ENCODE measurements around the gene GKAP1. TPM values are rescaled to one million over a fixed set of nuclear protein-coding genes. Genes with fewer than 3 reads are reported as not detected.

GKAP1 gene
- total RNA-seq, 1 experiment from 2014 or later: 0.86 TPM

DNA sequence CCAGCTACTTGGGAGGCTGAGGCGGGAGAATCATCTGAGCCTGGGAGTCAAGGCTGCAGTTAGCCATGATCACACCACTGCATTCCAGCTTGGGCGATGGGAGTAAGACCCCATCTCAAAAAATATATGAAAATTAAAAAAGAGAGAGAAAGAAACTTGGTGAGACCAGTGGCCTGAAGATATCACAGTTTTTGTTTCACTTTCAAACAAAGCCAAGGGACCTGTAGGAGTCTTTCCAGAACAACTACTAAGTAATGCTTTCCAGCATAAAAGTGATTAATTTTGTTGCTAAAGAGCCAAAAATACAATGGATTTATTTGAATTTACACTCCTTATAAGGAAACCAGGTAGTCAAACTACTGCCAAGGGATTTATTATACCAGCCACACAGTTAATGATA is 23.5 kb downstream of the GKAP1 start:
- no peak for DNase-seq
- TF ChIP-seq, protein P1, sequence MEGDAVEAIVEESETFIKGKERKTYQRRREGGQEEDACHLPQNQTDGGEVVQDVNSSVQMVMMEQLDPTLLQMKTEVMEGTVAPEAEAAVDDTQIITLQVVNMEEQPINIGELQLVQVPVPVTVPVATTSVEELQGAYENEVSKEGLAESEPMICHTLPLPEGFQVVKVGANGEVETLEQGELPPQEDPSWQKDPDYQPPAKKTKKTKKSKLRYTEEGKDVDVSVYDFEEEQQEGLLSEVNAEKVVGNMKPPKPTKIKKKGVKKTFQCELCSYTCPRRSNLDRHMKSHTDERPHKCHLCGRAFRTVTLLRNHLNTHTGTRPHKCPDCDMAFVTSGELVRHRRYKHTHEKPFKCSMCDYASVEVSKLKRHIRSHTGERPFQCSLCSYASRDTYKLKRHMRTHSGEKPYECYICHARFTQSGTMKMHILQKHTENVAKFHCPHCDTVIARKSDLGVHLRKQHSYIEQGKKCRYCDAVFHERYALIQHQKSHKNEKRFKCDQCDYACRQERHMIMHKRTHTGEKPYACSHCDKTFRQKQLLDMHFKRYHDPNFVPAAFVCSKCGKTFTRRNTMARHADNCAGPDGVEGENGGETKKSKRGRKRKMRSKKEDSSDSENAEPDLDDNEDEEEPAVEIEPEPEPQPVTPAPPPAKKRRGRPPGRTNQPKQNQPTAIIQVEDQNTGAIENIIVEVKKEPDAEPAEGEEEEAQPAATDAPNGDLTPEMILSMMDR (IDR thresholded peaks at IDR 0.05; ENCODE audit: insufficient read depth in 1 of 2, low read depth in 1 of 2, low read length in 1 of 2, severe bottlenecking in 1 of 2, unreplicated experiment in 1 of 2): no peak
- H3K4me3 ChIP-seq (ENCODE audit: low read depth, low read length): no peak overlapping the region
- Mint-ChIP-seq H3K9me3 (ENCODE audit: unreplicated experiment) (no peaks in the 10 kb centered on the region), H3K27me3 (ENCODE audit: insufficient read depth, unreplicated experiment) (no peaks in the 10 kb centered on the region), H3K4me3 (ENCODE audit: unreplicated experiment) (no peak overlapping the region), H3K27ac (ENCODE audit: unreplicated experiment) (no peak overlapping the region), H3K4me1 (ENCODE audit: low read depth, unreplicated experiment) (no peaks in the 10 kb centered on the region), H3K36me3 (ENCODE audit: insufficient read depth, unreplicated experiment) (no peaks in the 10 kb centered on the region)
- intact Hi-C loops (cut with micrococcal nuclease; ENCODE audit: unreplicated experiment): no loop called here
- POLR2A ChIA-PET: no interaction called here
- no peaks in the 10 kb centered on the region for H3K9me3 ChIP-seq
- CTCF ChIA-PET: no interaction called here
- no peaks in the 10 kb centered on the region for H3K27me3 ChIP-seq (replicated peaks; ENCODE audit: control insufficient read depth, insufficient read depth, low read length)
- H3K36me3 ChIP-seq (ENCODE audit: control insufficient read depth, insufficient read depth, low read length): no peaks in the 10 kb centered on the region
- BruUV-seq (replicated peaks): no TSS peak
- no peaks in the 10 kb centered on the region for H3K4me1 ChIP-seq

DNA sequence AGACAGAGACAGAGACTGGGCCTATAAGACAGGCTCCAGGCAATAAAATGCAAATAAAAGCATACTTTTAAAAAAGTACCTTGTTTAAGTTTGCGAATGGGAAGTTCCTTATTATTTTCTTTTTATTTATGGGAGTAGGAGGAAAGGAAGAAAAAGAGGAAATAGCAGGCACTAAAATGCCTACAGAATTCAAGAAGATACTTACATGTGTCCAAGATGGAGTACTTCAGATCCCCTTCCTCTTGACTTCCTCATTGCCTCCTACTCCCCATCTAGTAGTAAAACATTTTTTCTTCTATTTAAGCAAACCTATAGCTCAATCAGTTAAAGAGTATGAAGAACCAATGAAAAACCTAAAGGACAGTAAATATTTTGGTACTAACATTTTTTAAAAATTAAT is 24.8 kb downstream of the GKAP1 start:
- H3K4me1 ChIP-seq: no peaks in the 10 kb centered on the region
- no peaks in the 10 kb centered on the region for H3K27me3 ChIP-seq (replicated peaks; ENCODE audit: control insufficient read depth, insufficient read depth, low read length)
- no TSS peak for BruUV-seq (replicated peaks)
- TF ChIP-seq, protein P1 (IDR thresholded peaks at IDR 0.05; ENCODE audit: insufficient read depth in 1 of 2, low read depth in 1 of 2, low read length in 1 of 2, severe bottlenecking in 1 of 2, unreplicated experiment in 1 of 2): no peak
- Mint-ChIP-seq H3K36me3 (ENCODE audit: insufficient read depth, unreplicated experiment) (no peaks in the 10 kb centered on the region), H3K4me1 (ENCODE audit: low read depth, unreplicated experiment) (no peaks in the 10 kb centered on the region), H3K4me3 (ENCODE audit: unreplicated experiment) (no peak overlapping the region), H3K27me3 (ENCODE audit: insufficient read depth, unreplicated experiment) (no peaks in the 10 kb centered on the region), H3K9me3 (ENCODE audit: unreplicated experiment) (no peaks in the 10 kb centered on the region), H3K27ac (ENCODE audit: unreplicated experiment) (no peak overlapping the region)
- ChIA-PET CTCF (no interaction called here), POLR2A (no interaction called here)
- H3K4me3 ChIP-seq (ENCODE audit: low read depth, low read length): no peak overlapping the region
- DNase-seq: no peak
- intact Hi-C loops (cut with micrococcal nuclease; ENCODE audit: unreplicated experiment): no loop called here
- no peaks in the 10 kb centered on the region for H3K9me3 ChIP-seq
- no peaks in the 10 kb centered on the region for H3K36me3 ChIP-seq (ENCODE audit: control insufficient read depth, insufficient read depth, low read length)

DNA sequence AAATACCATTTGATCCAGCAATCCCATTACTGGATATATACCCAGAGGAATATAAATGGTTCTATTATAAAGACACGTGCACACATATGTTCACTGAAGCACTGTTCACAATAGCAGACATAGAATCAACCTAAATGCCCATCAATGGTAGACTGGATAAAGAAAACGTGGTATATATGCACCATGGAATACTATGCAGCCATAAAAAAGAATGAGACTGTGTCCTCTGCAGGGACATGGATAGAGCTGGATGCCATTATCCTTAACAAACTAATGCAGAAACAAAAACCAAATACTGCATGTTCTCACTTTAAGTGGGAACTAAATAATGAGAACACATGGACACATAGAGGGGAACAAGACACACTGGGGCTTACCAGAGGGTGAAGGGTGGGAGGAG is 39.4 kb downstream of the GKAP1 start:
- no peaks in the 10 kb centered on the region for H3K36me3 ChIP-seq (ENCODE audit: control insufficient read depth, insufficient read depth, low read length)
- DNase-seq: no peak
- H3K4me1 ChIP-seq: no peaks in the 10 kb centered on the region
- no peaks in the 10 kb centered on the region for H3K27me3 ChIP-seq (replicated peaks; ENCODE audit: control insufficient read depth, insufficient read depth, low read length)
- BruUV-seq (replicated peaks): no TSS peak
- Mint-ChIP-seq H3K9me3 (ENCODE audit: unreplicated experiment) (no peaks in the 10 kb centered on the region), H3K4me1 (ENCODE audit: low read depth, unreplicated experiment) (no peaks in the 10 kb centered on the region), H3K4me3 (ENCODE audit: unreplicated experiment) (no peak overlapping the region), H3K36me3 (ENCODE audit: insufficient read depth, unreplicated experiment) (no peaks in the 10 kb centered on the region), H3K27ac (ENCODE audit: unreplicated experiment) (no peak overlapping the region), H3K27me3 (ENCODE audit: insufficient read depth, unreplicated experiment) (no peaks in the 10 kb centered on the region)
- POLR2A ChIA-PET: no interaction called here
- CTCF ChIA-PET: no interaction called here
- intact Hi-C loops (cut with micrococcal nuclease; ENCODE audit: unreplicated experiment): no loop called here
- TF ChIP-seq, protein P1 (IDR thresholded peaks at IDR 0.05; ENCODE audit: insufficient read depth in 1 of 2, low read depth in 1 of 2, low read length in 1 of 2, severe bottlenecking in 1 of 2, unreplicated experiment in 1 of 2): no peak
- no peaks in the 10 kb centered on the region for H3K9me3 ChIP-seq
- no peak overlapping the region for H3K4me3 ChIP-seq (ENCODE audit: low read depth, low read length)
